Measurements from ENCODE around the gene ABCA7.

- TF ChIP-seq CTCF (IDR thresholded peaks at IDR 0.05 in 2 of 3, conservative IDR thresholded peaks at IDR 0.05 in 1 of 3; ENCODE audit: borderline replicate concordance in 1 of 3, insufficient read depth in 1 of 3, low read depth in 2 of 3, low read length in 2 of 3) (no peak), POLR2A (IDR thresholded peaks at IDR 0.05; ENCODE audit: borderline replicate concordance, extremely low read depth, insufficient read depth, insufficient read length) (no peak), CEBPB (IDR thresholded peaks at IDR 0.05; ENCODE audit: low read depth) (no peak), EZH2phosphoT487 (IDR thresholded peaks at IDR 0.05; ENCODE audit: borderline replicate concordance) (no peak), ATF3 (IDR thresholded peaks at IDR 0.05) (no peak), POLR2AphosphoS5 (IDR thresholded peaks at IDR 0.05; ENCODE audit: low read depth, low read length) (no peak), FOSL1 (IDR thresholded peaks at IDR 0.05; ENCODE audit: low read depth) (no peak), EZH2 (IDR thresholded peaks at IDR 0.05) (no peak), REST (IDR thresholded peaks at IDR 0.05; ENCODE audit: low read depth) (no peak), YY1 (IDR thresholded peaks at IDR 0.05; ENCODE audit: extremely low read depth, insufficient replicate concordance, low read depth, low read length) (no peak), EGR1 (IDR thresholded peaks at IDR 0.05; ENCODE audit: low read depth) (no peak)
Observed at GRCh38 chr19:990746-991145, 49.2 kb upstream of the ABCA7 start.

Data from HCT116 (cell line).